ENCODE measurements around the gene AHI1. TPM values are rescaled to one million over a fixed set of nuclear protein-coding genes. Genes with fewer than 3 reads are reported as not detected.
A peak's percentile ranks its signal among the peaks of the same experiment; 100 is the strongest.

AHI1 gene
- polyA plus RNA-seq, 1 experiment, result 29.0 TPM

DNA sequence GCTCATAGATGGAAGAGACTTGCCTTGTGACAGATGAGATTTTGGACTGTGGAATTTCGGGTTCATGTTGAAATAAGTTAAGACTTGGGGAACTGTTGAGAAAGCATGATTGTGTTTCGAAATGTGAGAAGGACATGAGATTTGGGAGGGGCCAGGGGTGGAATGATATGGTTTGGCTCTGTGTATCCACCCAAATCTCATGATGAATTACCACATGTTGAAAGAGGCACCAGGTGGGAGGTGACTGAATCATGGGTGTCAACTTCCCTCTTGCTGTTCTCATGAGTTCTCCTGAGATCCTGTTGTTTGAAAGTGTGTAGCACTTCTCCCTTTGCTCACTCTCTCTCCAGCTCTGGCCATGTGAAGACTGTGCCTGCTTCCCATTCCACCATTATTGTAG, 17.9 kb downstream of the AHI1 start:
- POLR2A ChIA-PET, result no interaction called here
- Histone ChIP-seq H3K27ac (ENCODE audit: low read depth, low read length) (no peak overlapping the region), H3K27me3 (ENCODE audit: control insufficient read depth, insufficient read depth, low read length) (no peaks in the 10 kb centered on the region), H3K9me3 (ENCODE audit: control insufficient read depth, insufficient read depth, low read length) (peaks cover 23% of the 10 kb centered on the region), H3K4me3 (ENCODE audit: low read depth, low read length) (no peak overlapping the region)
- CTCF ChIA-PET, result no interaction called here
- TF ChIP-seq, protein P1, sequence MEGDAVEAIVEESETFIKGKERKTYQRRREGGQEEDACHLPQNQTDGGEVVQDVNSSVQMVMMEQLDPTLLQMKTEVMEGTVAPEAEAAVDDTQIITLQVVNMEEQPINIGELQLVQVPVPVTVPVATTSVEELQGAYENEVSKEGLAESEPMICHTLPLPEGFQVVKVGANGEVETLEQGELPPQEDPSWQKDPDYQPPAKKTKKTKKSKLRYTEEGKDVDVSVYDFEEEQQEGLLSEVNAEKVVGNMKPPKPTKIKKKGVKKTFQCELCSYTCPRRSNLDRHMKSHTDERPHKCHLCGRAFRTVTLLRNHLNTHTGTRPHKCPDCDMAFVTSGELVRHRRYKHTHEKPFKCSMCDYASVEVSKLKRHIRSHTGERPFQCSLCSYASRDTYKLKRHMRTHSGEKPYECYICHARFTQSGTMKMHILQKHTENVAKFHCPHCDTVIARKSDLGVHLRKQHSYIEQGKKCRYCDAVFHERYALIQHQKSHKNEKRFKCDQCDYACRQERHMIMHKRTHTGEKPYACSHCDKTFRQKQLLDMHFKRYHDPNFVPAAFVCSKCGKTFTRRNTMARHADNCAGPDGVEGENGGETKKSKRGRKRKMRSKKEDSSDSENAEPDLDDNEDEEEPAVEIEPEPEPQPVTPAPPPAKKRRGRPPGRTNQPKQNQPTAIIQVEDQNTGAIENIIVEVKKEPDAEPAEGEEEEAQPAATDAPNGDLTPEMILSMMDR (IDR thresholded peaks at IDR 0.05; ENCODE audit: low read depth, low read length), result no peak
- DNase-seq (ENCODE audit: low read depth, low spot score), result no peak

DNA sequence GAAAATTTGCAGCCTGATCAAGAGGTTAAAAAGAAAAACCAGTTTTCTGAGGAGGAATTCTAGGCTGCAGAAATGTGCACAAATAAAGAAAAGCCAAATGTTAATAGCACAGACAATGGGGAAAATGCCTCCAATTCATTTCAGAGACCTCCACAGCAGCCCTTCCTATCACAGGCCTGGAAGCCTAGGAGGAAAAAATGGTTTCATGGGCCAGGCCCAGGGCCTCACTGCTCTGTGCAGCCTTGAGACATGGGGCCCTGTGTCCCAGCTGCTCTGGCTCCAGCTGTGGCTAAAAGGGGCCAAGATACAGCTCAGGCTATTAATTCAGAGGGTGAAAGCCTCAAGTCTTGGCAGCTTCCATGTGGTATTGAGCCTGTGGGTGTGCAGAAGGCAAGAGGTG, 18.9 kb downstream of the AHI1 start:
- ChIA-PET POLR2A (no interaction called here), CTCF (no interaction called here)

DNA sequence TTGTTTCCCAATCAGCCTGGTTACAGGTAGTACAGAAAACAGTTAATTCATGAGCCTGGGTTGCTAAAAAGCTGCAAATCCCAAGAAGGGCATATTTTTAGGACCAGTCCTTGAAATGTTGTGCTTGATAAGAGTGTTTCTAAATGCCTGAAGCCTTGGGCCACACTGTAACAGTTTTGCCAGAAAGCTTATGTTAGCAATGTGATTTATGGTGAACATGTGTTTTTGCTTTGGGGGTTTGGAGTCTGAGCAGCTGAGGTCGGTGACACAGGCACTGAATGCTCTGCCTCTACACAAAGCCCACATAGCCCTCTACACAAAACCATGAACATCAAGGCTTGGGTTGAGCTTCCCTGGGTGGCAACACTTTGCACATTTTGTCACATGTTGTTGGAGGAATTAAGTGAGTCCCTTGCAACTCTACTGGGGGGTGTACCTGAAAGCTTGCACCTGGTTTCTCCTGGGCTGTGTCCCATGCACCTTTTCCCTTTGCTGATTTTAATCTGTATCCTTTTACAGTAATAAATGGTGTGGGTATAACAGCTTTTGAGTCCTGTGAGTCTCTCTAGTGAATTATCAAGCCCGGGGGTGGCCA, 22.2 kb downstream of the AHI1 start:
- DNase-seq (ENCODE audit: low read depth, low spot score), result peak; percentile 37
- ChIA-PET POLR2A (interaction anchor here (0.6 kb wide), 1 partner anchor 9 kb away, joined by 3 read pairs; no protein-coding TSS in a partner anchor), CTCF (no interaction called here)
- TF ChIP-seq, protein P1 (IDR thresholded peaks at IDR 0.05; ENCODE audit: low read depth, low read length), result no peak
- Histone ChIP-seq H3K27ac (ENCODE audit: low read depth, low read length) (no peak overlapping the region), H3K9me3 (ENCODE audit: control insufficient read depth, insufficient read depth, low read length) (peaks cover 17% of the 10 kb centered on the region), H3K27me3 (ENCODE audit: control insufficient read depth, insufficient read depth, low read length) (no peaks in the 10 kb centered on the region), H3K4me3 (ENCODE audit: low read depth, low read length) (no peak overlapping the region)

More for the DNA sequence above, 18.9 kb downstream of the AHI1 start:
- DNase-seq (ENCODE audit: low read depth, low spot score), result no peak
- no peak overlapping the region for H3K4me3 ChIP-seq (ENCODE audit: low read depth, low read length)
- TF ChIP-seq, protein P1 (IDR thresholded peaks at IDR 0.05; ENCODE audit: low read depth, low read length), result no peak
- H3K9me3 ChIP-seq (ENCODE audit: control insufficient read depth, insufficient read depth, low read length), result peaks cover 23% of the 10 kb centered on the region
- H3K27me3 ChIP-seq (ENCODE audit: control insufficient read depth, insufficient read depth, low read length), result no peaks in the 10 kb centered on the region
- H3K27ac ChIP-seq (ENCODE audit: low read depth, low read length), result no peak overlapping the region

- Histone ChIP-seq H3K4me3 (ENCODE audit: low read depth, low read length) (no peak overlapping the region), H3K9me3 (ENCODE audit: control insufficient read depth, insufficient read depth, low read length) (peaks cover 9% of the 10 kb centered on the region), H3K27ac (ENCODE audit: low read depth, low read length) (no peak overlapping the region), H3K27me3 (ENCODE audit: control insufficient read depth, insufficient read depth, low read length) (no peaks in the 10 kb centered on the region)
- TF ChIP-seq, protein P1 (IDR thresholded peaks at IDR 0.05; ENCODE audit: low read depth, low read length), result no peak
- POLR2A ChIA-PET, result no interaction called here
- CTCF ChIA-PET, result no interaction called here
- no peak for DNase-seq (ENCODE audit: low read depth, low spot score)
These were observed 23.2 kb downstream of the AHI1 start for GRCh38 chr6:135474362-135474761.

- TF ChIP-seq, protein P1 (IDR thresholded peaks at IDR 0.05; ENCODE audit: low read depth, low read length), result no peak
- Histone ChIP-seq H3K27me3 (ENCODE audit: control insufficient read depth, insufficient read depth, low read length) (no peaks in the 10 kb centered on the region), H3K9me3 (ENCODE audit: control insufficient read depth, insufficient read depth, low read length) (no peaks in the 10 kb centered on the region), H3K4me3 (ENCODE audit: low read depth, low read length) (no peak overlapping the region), H3K27ac (ENCODE audit: low read depth, low read length) (no peak overlapping the region)
- ChIA-PET CTCF (no interaction called here), POLR2A (no interaction called here)
- no peak for DNase-seq (ENCODE audit: low read depth, low spot score)
These were observed 31.6 kb downstream of the AHI1 start for GRCh38 chr6:135465903-135466302.
